Head of caudate nucleus (tissue), 42 donors: ENCODE results near the gene SHCBP1.

ENCODE experiments used
- DNase-seq, 42 donors: peaks; one replicate each; pipeline versions ENCODE4 v3.0.0 to v3.0.0-alpha.2; 2020 to 2021; ENCODE audit warnings: mixed read lengths in 7 of 42
- intact Hi-C: fragments of 100-400 bp; cut with DNase I; formaldehyde crosslinking; loops from one replicate; pipeline ENCODE4 v1.15.0; 2022

The SHCBP1 gene

GRCh38 chr16:46620266-46621005 is 743 bp downstream of the SHCBP1 start:
- DNase-seq = peak in 1 of 42 donors; percentile 17
- intact Hi-C loops = no loop called here

GRCh38 chr16:46618516-46618915 is 2.7 kb downstream of the SHCBP1 start:
- intact Hi-C loops = no loop called here

GRCh38 chr16:46614006-46614405 is 7.2 kb downstream of the SHCBP1 start:
- no peak for DNase-seq
- intact Hi-C loops = no loop called here

More at GRCh38 chr16:46618516-46618915, 2.7 kb downstream of the SHCBP1 start:
- no peak for DNase-seq

- DNase-seq = no peak
- intact Hi-C loops = no loop called here
Observed at GRCh38 chr16:46613352-46613751, 7.8 kb downstream of the SHCBP1 start.

GRCh38 chr16:46612121-46612520 is 9.1 kb downstream of the SHCBP1 start:
- DNase-seq = no peak
- intact Hi-C loops = no loop called here

- no peak for DNase-seq
- intact Hi-C loops = loop anchor here (5.0 kb wide), 1 partner anchor 55 kb away; no protein-coding TSS in a partner anchor
Observed at GRCh38 chr16:46607529-46607928, 13.7 kb downstream of the SHCBP1 start.

- intact Hi-C loops = loop anchor here (5.0 kb wide), 1 partner anchor 54 kb away; no protein-coding TSS in a partner anchor
- no peak for DNase-seq
Observed at GRCh38 chr16:46606231-46606630, 14.9 kb downstream of the SHCBP1 start.

- DNase-seq = no peak
- intact Hi-C loops = no loop called here
Observed at GRCh38 chr16:46591257-46591656, 29.9 kb downstream of the SHCBP1 start.

- DNase-seq = no peak
- intact Hi-C loops = no loop called here
Observed at GRCh38 chr16:46586011-46586577, 35.1 kb downstream of the SHCBP1 start.

GRCh38 chr16:46583036-46583435 is 38.1 kb downstream of the SHCBP1 start:
- intact Hi-C loops = no loop called here
- DNase-seq = peak in 31 of 42 donors; percentile 8 to 87 (median 48)

- intact Hi-C loops = no loop called here
- DNase-seq = no peak
Observed at GRCh38 chr16:46582313-46582712, 38.9 kb downstream of the SHCBP1 start.

- intact Hi-C loops = no loop called here
- no peak for DNase-seq
Observed at GRCh38 chr16:46577988-46578579, 43.1 kb downstream of the SHCBP1 start.

- no peak for DNase-seq
- intact Hi-C loops = no loop called here
Observed at GRCh38 chr16:46573834-46574159, 47.4 kb downstream of the SHCBP1 start.

GRCh38 chr16:46573008-46573833 is 48.0 kb downstream of the SHCBP1 start:
- intact Hi-C loops = no loop called here
- no peak for DNase-seq

GRCh38 chr16:46569231-46569735 is 51.9 kb downstream of the SHCBP1 start:
- intact Hi-C loops = no loop called here
- no peak for DNase-seq

- DNase-seq = no peak
- intact Hi-C loops = no loop called here
Observed at GRCh38 chr16:46568472-46569230, 52.5 kb downstream of the SHCBP1 start.

- intact Hi-C loops = no loop called here
- no peak for DNase-seq
Observed at GRCh38 chr16:46562979-46563378, 58.2 kb downstream of the SHCBP1 start.

- DNase-seq = no peak
- intact Hi-C loops = no loop called here
Observed at GRCh38 chr16:46558018-46558417, 63.2 kb downstream of the SHCBP1 start.

- intact Hi-C loops = no loop called here
- no peak for DNase-seq
Observed at GRCh38 chr16:46555951-46556350, 65.2 kb downstream of the SHCBP1 start.
